ENCODE data around the gene OSBP2.

The OSBP2 gene

GRCh38 chr22:30662040-30662439, 32.6 kb upstream of the OSBP2 start:
- Histone ChIP-seq H3K4me1 (ENCODE audit: insufficient read depth, poor library complexity, severe bottlenecking) (no peaks in the 10 kb centered on the region), H3K27ac (ENCODE audit: poor library complexity, severe bottlenecking) (no peak overlapping the region), H3K4me3 (ENCODE audit: severe bottlenecking) (no peak overlapping the region), H3K36me3 (ENCODE audit: low read depth) (no peaks in the 10 kb centered on the region), H3K27me3 (ENCODE audit: insufficient read depth, poor library complexity, severe bottlenecking) (no peaks in the 10 kb centered on the region), H3K9me3 (ENCODE audit: severe bottlenecking) (no peaks in the 10 kb centered on the region)
- TF ChIP-seq CTCF (IDR thresholded peaks at IDR 0.05; ENCODE audit: poor library complexity, severe bottlenecking): no peak
- DNase-seq (ENCODE audit: low spot score) (no peak), ATAC-seq (ENCODE audit: low read depth) (no peak)

- Histone ChIP-seq H3K27ac (ENCODE audit: poor library complexity, severe bottlenecking) (no peak overlapping the region), H3K36me3 (ENCODE audit: low read depth) (no peaks in the 10 kb centered on the region), H3K4me3 (ENCODE audit: severe bottlenecking) (no peak overlapping the region), H3K4me1 (ENCODE audit: insufficient read depth, poor library complexity, severe bottlenecking) (no peaks in the 10 kb centered on the region), H3K9me3 (ENCODE audit: severe bottlenecking) (no peaks in the 10 kb centered on the region), H3K27me3 (ENCODE audit: insufficient read depth, poor library complexity, severe bottlenecking) (no peaks in the 10 kb centered on the region)
- no peak for TF ChIP-seq CTCF (IDR thresholded peaks at IDR 0.05; ENCODE audit: poor library complexity, severe bottlenecking)
- DNase-seq (ENCODE audit: low spot score) (no peak), ATAC-seq (ENCODE audit: low read depth) (no peak)
Observed at GRCh38 chr22:30664798-30665197, 29.9 kb upstream of the OSBP2 start.

GRCh38 chr22:30665266-30665665, 29.4 kb upstream of the OSBP2 start:
- Histone ChIP-seq H3K4me3 (ENCODE audit: severe bottlenecking) (no peak overlapping the region), H3K9me3 (ENCODE audit: severe bottlenecking) (no peaks in the 10 kb centered on the region), H3K27me3 (ENCODE audit: insufficient read depth, poor library complexity, severe bottlenecking) (no peaks in the 10 kb centered on the region), H3K4me1 (ENCODE audit: insufficient read depth, poor library complexity, severe bottlenecking) (no peaks in the 10 kb centered on the region), H3K36me3 (ENCODE audit: low read depth) (no peaks in the 10 kb centered on the region), H3K27ac (ENCODE audit: poor library complexity, severe bottlenecking) (no peak overlapping the region)
- ATAC-seq (ENCODE audit: low read depth): no peak
- no peak for TF ChIP-seq CTCF (IDR thresholded peaks at IDR 0.05; ENCODE audit: poor library complexity, severe bottlenecking)
- no peak for DNase-seq (ENCODE audit: low spot score)

GRCh38 chr22:30665786-30666185, 28.9 kb upstream of the OSBP2 start:
- ATAC-seq (ENCODE audit: low read depth) (no peak), DNase-seq (ENCODE audit: low spot score) (no peak)
- Histone ChIP-seq H3K9me3 (ENCODE audit: severe bottlenecking) (no peaks in the 10 kb centered on the region), H3K36me3 (ENCODE audit: low read depth) (no peaks in the 10 kb centered on the region), H3K4me3 (ENCODE audit: severe bottlenecking) (no peak overlapping the region), H3K27ac (ENCODE audit: poor library complexity, severe bottlenecking) (no peak overlapping the region), H3K4me1 (ENCODE audit: insufficient read depth, poor library complexity, severe bottlenecking) (no peaks in the 10 kb centered on the region), H3K27me3 (ENCODE audit: insufficient read depth, poor library complexity, severe bottlenecking) (no peaks in the 10 kb centered on the region)
- no peak for TF ChIP-seq CTCF (IDR thresholded peaks at IDR 0.05; ENCODE audit: poor library complexity, severe bottlenecking)

GRCh38 chr22:30667107-30667493, 27.6 kb upstream of the OSBP2 start:
- no peak; the same call in 2 of the 3 replicates for ATAC-seq (ENCODE audit: low read depth)
- Histone ChIP-seq H3K4me1 (ENCODE audit: insufficient read depth, poor library complexity, severe bottlenecking) (no peaks in the 10 kb centered on the region), H3K9me3 (ENCODE audit: severe bottlenecking) (no peaks in the 10 kb centered on the region), H3K36me3 (ENCODE audit: low read depth) (no peaks in the 10 kb centered on the region), H3K27ac (ENCODE audit: poor library complexity, severe bottlenecking) (no peak overlapping the region), H3K27me3 (ENCODE audit: insufficient read depth, poor library complexity, severe bottlenecking) (no peaks in the 10 kb centered on the region), H3K4me3 (ENCODE audit: severe bottlenecking) (peak overlapping the region; percentile 57)
- TF ChIP-seq CTCF (IDR thresholded peaks at IDR 0.05; ENCODE audit: poor library complexity, severe bottlenecking): no peak
- DNase-seq (ENCODE audit: low spot score): no peak
